GM12878 (cell line): ENCODE results near the gene PRDM15. TPM values are rescaled to one million over a fixed set of nuclear protein-coding genes. Genes with fewer than 3 reads are reported as not detected.

Experiments
- ATAC-seq: fragments of 200-7000 bp; cut with Tn5 transposase; 3 replicates; pipeline ENCODE4 v1.9.1; 2020; ENCODE audit warnings: mild to moderate bottlenecking, moderate library complexity
- BruUV-seq: library from RNA; stranded (reverse); fragments of 400-500 nt; replicated peaks from 2 replicates; lab custom pipeline; 2021; lab: Mats Ljungman, UMichigan
- CTCF ChIA-PET: fragments of 300-600 bp; sonication (Branson Sonifier 250); formaldehyde crosslinking; extraction: SDS; loops from one replicate; lab custom pipeline; 2021; ENCODE audit warnings: inconsistent platforms; lab: Yijun Ruan, JAX
- POLR2A ChIA-PET: fragments of 350-600 bp; formaldehyde crosslinking; extraction: SDS; loops from one replicate; lab custom pipeline; 2021; ENCODE audit warnings: inconsistent platforms; lab: Charles Lee
- RAD21 ChIA-PET: fragments of 300-600 bp; sonication (Branson Sonifier 250); formaldehyde crosslinking; loops from one replicate; lab custom pipeline; 2023; ENCODE audit warnings: antibody characterized with exemption; ENCODE audit not compliant: unreplicated experiment; lab: Charles Lee
- SMC1A ChIA-PET: fragments of 300-600 bp; sonication (Branson Sonifier 250); formaldehyde crosslinking; loops from one replicate; lab custom pipeline; 2023; ENCODE audit not compliant: unreplicated experiment, uncharacterized antibody; lab: Charles Lee
- DNase-seq: peaks from one replicate; pipeline ENCODE4 v3.0.0-alpha.2; 2011; ENCODE audit warnings: low read depth, low spot score
- FAIRE-seq: peaks from 3 replicates; lab custom pipeline; 2011; peaks lifted over from hg19 to GRCh38; lab: Jason Lieb, UNC
- H2AFZ ChIP-seq: 2 replicates; pipeline ENCODE4 v1.6.0; 2011; ENCODE audit warnings: low read depth, low read length, control low read depth; ENCODE audit not compliant: control insufficient read depth
- H3K27ac ChIP-seq: 2 replicates; pipeline ENCODE4 v1.5.1; 2011; ENCODE audit warnings: control low read depth; ENCODE audit not compliant: control insufficient read depth, insufficient read depth
- H3K27me3 ChIP-seq, 2 experiments: replicated peaks in 1 of 2; 2 replicates each; pipeline versions ENCODE4 v1.6.0 to v1.6.1; 2011; ENCODE audit warnings: low read length in 1 of 2; ENCODE audit not compliant: control insufficient read depth in 2 of 2, insufficient read depth in 2 of 2
- H3K36me3 ChIP-seq, 2 experiments: 2 replicates each; pipeline ENCODE4 v1.5.1; 2011; ENCODE audit warnings: low read length in 1 of 2; ENCODE audit not compliant: control insufficient read depth in 2 of 2, insufficient read depth in 2 of 2
- H3K4me1 ChIP-seq: 2 replicates; pipeline ENCODE4 v1.6.1; 2011; ENCODE audit warnings: mild to moderate bottlenecking, low read length, moderate library complexity, mixed read lengths; ENCODE audit not compliant: control insufficient read depth, insufficient read depth
- H3K4me2 ChIP-seq: 2 replicates; pipeline ENCODE4 v1.6.0; 2011; ENCODE audit warnings: control low read depth; ENCODE audit not compliant: control insufficient read depth, insufficient read depth
- H3K4me3 ChIP-seq: fragments of 200-600 bp; sonication (generic); 2 replicates; pipeline ENCODE4 v1.5.1; 2016
- H3K79me2 ChIP-seq: 2 replicates; pipeline ENCODE4 v1.6.0; 2011; ENCODE audit warnings: low read length; ENCODE audit not compliant: control insufficient read depth, insufficient read depth
- H3K9ac ChIP-seq: 2 replicates; pipeline ENCODE4 v1.8.0; 2011; ENCODE audit warnings: low read length, control low read depth, mixed read lengths; ENCODE audit not compliant: control insufficient read depth, insufficient read depth
- H3K9me3 ChIP-seq: replicated peaks from 3 replicates; pipeline ENCODE4 v1.5.1; 2011; ENCODE audit warnings: mild to moderate bottlenecking, low read length; ENCODE audit not compliant: control insufficient read depth, insufficient read depth
- H4K20me1 ChIP-seq: 2 replicates; pipeline ENCODE4 v1.6.0; 2011; ENCODE audit not compliant: control insufficient read depth, insufficient read depth
- CEBPB ChIP-seq, 2 experiments: fragments of 150-350 bp in 1 of 2; IDR thresholded peaks; 2 replicates each; pipeline ENCODE4 v1.6.1; 2012 to 2014; ENCODE audit warnings: low read depth in 2 of 2, low read length in 2 of 2, borderline replicate concordance in 1 of 2, inconsistent platforms in 1 of 2
- LARP7 ChIP-seq: fragments of 450-650 bp; IDR thresholded peaks from 2 replicates; pipeline ENCODE4 v1.6.1; 2017; ENCODE audit warnings: mild to moderate bottlenecking
- NFYA ChIP-seq: IDR thresholded peaks from 2 replicates; pipeline ENCODE4 v1.6.1; 2011; ENCODE audit warnings: low read depth, mild to moderate bottlenecking, low read length, improper control_type of control experiment, borderline replicate concordance
- RELB ChIP-seq: fragments of 450-650 bp; IDR thresholded peaks from 2 replicates; pipeline ENCODE4 v1.6.1; 2017; ENCODE audit warnings: low read depth, mild to moderate bottlenecking, moderate library complexity
- SMC3 ChIP-seq: IDR thresholded peaks from 2 replicates; pipeline ENCODE4 v1.6.1; 2011; ENCODE audit warnings: low read length, improper control_type of control experiment, borderline replicate concordance
- STAT1 ChIP-seq: fragments of 450-650 bp; conservative IDR thresholded peaks from 2 replicates; pipeline ENCODE4 v1.6.1; 2014; ENCODE audit warnings: antibody characterized with exemption, mild to moderate bottlenecking
- WGBS: methylation state at CpG from one replicate; pipeline ENCODE4 v1.1.6; 2016; ENCODE audit warnings: low lambda C conversion rate; ENCODE audit not compliant: insufficient replicate concordance, insufficient coverage; ENCODE audit errors: missing lambda C conversion rate; 5-methylcytosine and 5-hydroxymethylcytosine counted together
- in situ Hi-C: fragments of 300-500 bp; cut with MboI; formaldehyde crosslinking; loops from 9 replicates; pipeline ENCODE4 v1.14.3; 2018; ENCODE audit warnings: mixed read lengths
- intact Hi-C: fragments of 100-400 bp; cut with micrococcal nuclease; formaldehyde crosslinking; loops from one replicate; pipeline ENCODE4 v1.14.2; 2022; ENCODE audit not compliant: unreplicated experiment
- polyA plus RNA-seq, 11 experiments: library from polyadenylated mRNA; depleted of rRNA in 4 of 11; unstranded in 6 of 11; stranded (reverse) in 5 of 11; fragments of >200 nt; fragmentation: Nextera tagmentation in 4 of 11; fragmentation: Illumina TruSeq in 1 of 11; extraction: Ambion mirVana in 4 of 11; extraction: Trizol in 1 of 11; gene quantifications; 1 replicate in 1 of 11; 2 replicates in 10 of 11; pipeline versions ENCODE4 v1.2.1 to v1.2.3, GENCODE V29; 2011 to 2016; ENCODE audit warnings: inconsistent platforms in 2 of 11, missing spikeins in 2 of 11, low read depth in 1 of 11
- total RNA-seq, 4 experiments: library from RNA; depleted of rRNA in 3 of 4; stranded (reverse); fragments of >200 nt in 3 of 4; fragmentation: Illumina TruSeq in 1 of 4; extraction: Trizol in 1 of 4; gene quantifications; 2 replicates each; pipeline versions ENCODE4 v1.2.1 to v1.2.3, GENCODE V29; 2013 to 2021
- TF ChIP-seq, protein P1 (sequence below): fragments of 450-650 bp; IDR thresholded peaks from 2 replicates; pipeline ENCODE4 v1.6.1; 2018; ENCODE audit warnings: mild to moderate bottlenecking, low read depth, moderate library complexity; ENCODE audit not compliant: partially characterized antibody
- TF ChIP-seq, protein P2 (sequence below): fragments of 450-650 bp; formaldehyde crosslinking; IDR thresholded peaks from 2 replicates; pipeline ENCODE4 v1.4.0; 2020; ENCODE audit warnings: mild to moderate bottlenecking, moderate library complexity

PRDM15 gene
- total and polyA plus RNA-seq, 10 of the 15 experiments (the other 5 are each of a cell fraction or from before 2014, with no cell fraction given): 2.2 to 16.0 (median 8.6) TPM

GRCh38 chr21:41851090-41851790 lies 27.9 kb downstream of the PRDM15 start:
- no peaks in the 10 kb centered on the region for H3K4me1 ChIP-seq
- peaks cover 24 to 35% of the 10 kb centered on the region in 2 experiments for H3K36me3 ChIP-seq
- no peak overlapping the region for H2AFZ ChIP-seq
- no peak overlapping the region for H3K4me2 ChIP-seq
- no peaks in the 10 kb centered on the region for H3K9me3 ChIP-seq
- BruUV-seq: no TSS peak
- no peak overlapping the region for H3K27ac ChIP-seq
- no peak overlapping the region for H3K9ac ChIP-seq
- TF ChIP-seq, protein P1, sequence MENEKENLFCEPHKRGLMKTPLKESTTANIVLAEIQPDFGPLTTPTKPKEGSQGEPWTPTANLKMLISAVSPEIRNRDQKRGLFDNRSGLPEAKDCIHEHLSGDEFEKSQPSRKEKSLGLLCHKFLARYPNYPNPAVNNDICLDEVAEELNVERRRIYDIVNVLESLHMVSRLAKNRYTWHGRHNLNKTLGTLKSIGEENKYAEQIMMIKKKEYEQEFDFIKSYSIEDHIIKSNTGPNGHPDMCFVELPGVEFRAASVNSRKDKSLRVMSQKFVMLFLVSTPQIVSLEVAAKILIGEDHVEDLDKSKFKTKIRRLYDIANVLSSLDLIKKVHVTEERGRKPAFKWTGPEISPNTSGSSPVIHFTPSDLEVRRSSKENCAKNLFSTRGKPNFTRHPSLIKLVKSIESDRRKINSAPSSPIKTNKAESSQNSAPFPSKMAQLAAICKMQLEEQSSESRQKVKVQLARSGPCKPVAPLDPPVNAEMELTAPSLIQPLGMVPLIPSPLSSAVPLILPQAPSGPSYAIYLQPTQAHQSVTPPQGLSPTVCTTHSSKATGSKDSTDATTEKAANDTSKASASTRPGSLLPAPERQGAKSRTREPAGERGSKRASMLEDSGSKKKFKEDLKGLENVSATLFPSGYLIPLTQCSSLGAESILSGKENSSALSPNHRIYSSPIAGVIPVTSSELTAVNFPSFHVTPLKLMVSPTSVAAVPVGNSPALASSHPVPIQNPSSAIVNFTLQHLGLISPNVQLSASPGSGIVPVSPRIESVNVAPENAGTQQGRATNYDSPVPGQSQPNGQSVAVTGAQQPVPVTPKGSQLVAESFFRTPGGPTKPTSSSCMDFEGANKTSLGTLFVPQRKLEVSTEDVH: no peak
- TF ChIP-seq CEBPB (IDR thresholded peaks at IDR 0.05; ENCODE audit: borderline replicate concordance in 1 of 2, low read depth in 2 of 2, low read length in 2 of 2) (no peak), LARP7 (no peak), SMC3 (no peak), RELB (no peak), STAT1 (no peak), NFYA (no peak)
- TF ChIP-seq, protein P2, sequence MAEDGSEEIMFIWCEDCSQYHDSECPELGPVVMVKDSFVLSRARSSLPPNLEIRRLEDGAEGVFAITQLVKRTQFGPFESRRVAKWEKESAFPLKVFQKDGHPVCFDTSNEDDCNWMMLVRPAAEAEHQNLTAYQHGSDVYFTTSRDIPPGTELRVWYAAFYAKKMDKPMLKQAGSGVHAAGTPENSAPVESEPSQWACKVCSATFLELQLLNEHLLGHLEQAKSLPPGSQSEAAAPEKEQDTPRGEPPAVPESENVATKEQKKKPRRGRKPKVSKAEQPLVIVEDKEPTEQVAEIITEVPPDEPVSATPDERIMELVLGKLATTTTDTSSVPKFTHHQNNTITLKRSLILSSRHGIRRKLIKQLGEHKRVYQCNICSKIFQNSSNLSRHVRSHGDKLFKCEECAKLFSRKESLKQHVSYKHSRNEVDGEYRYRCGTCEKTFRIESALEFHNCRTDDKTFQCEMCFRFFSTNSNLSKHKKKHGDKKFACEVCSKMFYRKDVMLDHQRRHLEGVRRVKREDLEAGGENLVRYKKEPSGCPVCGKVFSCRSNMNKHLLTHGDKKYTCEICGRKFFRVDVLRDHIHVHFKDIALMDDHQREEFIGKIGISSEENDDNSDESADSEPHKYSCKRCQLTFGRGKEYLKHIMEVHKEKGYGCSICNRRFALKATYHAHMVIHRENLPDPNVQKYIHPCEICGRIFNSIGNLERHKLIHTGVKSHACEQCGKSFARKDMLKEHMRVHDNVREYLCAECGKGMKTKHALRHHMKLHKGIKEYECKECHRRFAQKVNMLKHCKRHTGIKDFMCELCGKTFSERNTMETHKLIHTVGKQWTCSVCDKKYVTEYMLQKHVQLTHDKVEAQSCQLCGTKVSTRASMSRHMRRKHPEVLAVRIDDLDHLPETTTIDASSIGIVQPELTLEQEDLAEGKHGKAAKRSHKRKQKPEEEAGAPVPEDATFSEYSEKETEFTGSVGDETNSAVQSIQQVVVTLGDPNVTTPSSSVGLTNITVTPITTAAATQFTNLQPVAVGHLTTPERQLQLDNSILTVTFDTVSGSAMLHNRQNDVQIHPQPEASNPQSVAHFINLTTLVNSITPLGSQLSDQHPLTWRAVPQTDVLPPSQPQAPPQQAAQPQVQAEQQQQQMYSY (CRISPR knock-in tag): no peak
- ChIA-PET SMC1A (interaction anchor here (1.0 to 1.3 kb wide), 3 partner anchors 10 to 27 kb away, joined by 3 to 4 read pairs (median 3); no protein-coding TSS in a partner anchor), RAD21 (no interaction called here), CTCF (no interaction called here), POLR2A (no interaction called here)
- intact Hi-C loops: no loop called here
- no peaks in the 10 kb centered on the region for H4K20me1 ChIP-seq
- in situ Hi-C loops: no loop called here
- ATAC-seq (no peak), FAIRE-seq (no peak), DNase-seq (no peak)
- H3K79me2 ChIP-seq: no peaks in the 10 kb centered on the region
- no peak overlapping the region for H3K4me3 ChIP-seq
- WGBS: 98% methylated on average over 23 of the region's 23 CpGs
- no peaks in the 10 kb centered on the region for H3K27me3 ChIP-seq
